UCSD-AML1 (cell line): ENCODE measurements around the gene NUBP1.
"Not testable (repeated sequence)": the region's sequence is repeated elsewhere in the genome, so short reads cannot be mapped to it uniquely, and the experiment has no call there.

Source experiments
- DNase-seq: peaks from one replicate; lab custom pipeline; 2025; ENCODE audit not compliant: unreplicated experiment; lab: John Stamatoyannopoulos, UW

Gene NUBP1

GRCh38 chr16:10750793-10751192 is 7.2 kb downstream of the NUBP1 start:
- no peak for DNase-seq

- no peak for DNase-seq
These were observed 7.7 kb downstream of the NUBP1 start for GRCh38 chr16:10751291-10751697.

GRCh38 chr16:10752843-10753523 is 9.3 kb downstream of the NUBP1 start:
- peak; percentile 40 for DNase-seq

GRCh38 chr16:10753670-10754069 is 10.0 kb downstream of the NUBP1 start:
- no peak for DNase-seq

GRCh38 chr16:10754941-10755340 is 11.3 kb downstream of the NUBP1 start:
- no peak for DNase-seq

- DNase-seq, result no peak
These were observed 12.9 kb downstream of the NUBP1 start for GRCh38 chr16:10756574-10756973.

GRCh38 chr16:10760858-10761257 is 17.2 kb downstream of the NUBP1 start:
- DNase-seq, result no peak

GRCh38 chr16:10761373-10761772 is 17.7 kb downstream of the NUBP1 start:
- DNase-seq, result no peak

- DNase-seq, result no peak
These were observed 18.8 kb downstream of the NUBP1 start for GRCh38 chr16:10762336-10763016.

GRCh38 chr16:10763456-10763855 is 19.8 kb downstream of the NUBP1 start:
- no peak for DNase-seq

GRCh38 chr16:10765772-10766171 is 22.1 kb downstream of the NUBP1 start:
- DNase-seq, result no peak

- DNase-seq, result no peak
These were observed 23.5 kb downstream of the NUBP1 start for GRCh38 chr16:10767127-10767526.

- no peak for DNase-seq
These were observed 25.7 kb downstream of the NUBP1 start for GRCh38 chr16:10769381-10769780.

GRCh38 chr16:10770907-10771306 is 27.3 kb downstream of the NUBP1 start:
- DNase-seq, result no peak

GRCh38 chr16:10776280-10776679 is 32.6 kb downstream of the NUBP1 start:
- DNase-seq, result no peak

GRCh38 chr16:10776923-10777322 is 33.3 kb downstream of the NUBP1 start:
- DNase-seq, result not testable (repeated sequence)

- DNase-seq, result no peak
These were observed 33.7 kb downstream of the NUBP1 start for GRCh38 chr16:10777356-10777755.

GRCh38 chr16:10779908-10780307 is 36.3 kb downstream of the NUBP1 start:
- DNase-seq, result not testable (repeated sequence)

GRCh38 chr16:10780628-10781027 is 37.0 kb downstream of the NUBP1 start:
- no peak for DNase-seq

- no peak for DNase-seq
These were observed 39.0 kb downstream of the NUBP1 start for GRCh38 chr16:10782628-10783027.

- no peak for DNase-seq
These were observed 43.7 kb downstream of the NUBP1 start for GRCh38 chr16:10787304-10787703.

GRCh38 chr16:10788630-10789029 is 45.0 kb downstream of the NUBP1 start:
- DNase-seq, result not testable (repeated sequence)

GRCh38 chr16:10791048-10791447 is 47.4 kb downstream of the NUBP1 start:
- no peak for DNase-seq
